ENCODE results near the gene FOXQ1. TPM values are rescaled to one million over a fixed set of nuclear protein-coding genes. Genes with fewer than 3 reads are reported as not detected.

Gene FOXQ1
- total RNA-seq, 2 donors from 2014 or later = 4.9 to 17.4 TPM

DNA sequence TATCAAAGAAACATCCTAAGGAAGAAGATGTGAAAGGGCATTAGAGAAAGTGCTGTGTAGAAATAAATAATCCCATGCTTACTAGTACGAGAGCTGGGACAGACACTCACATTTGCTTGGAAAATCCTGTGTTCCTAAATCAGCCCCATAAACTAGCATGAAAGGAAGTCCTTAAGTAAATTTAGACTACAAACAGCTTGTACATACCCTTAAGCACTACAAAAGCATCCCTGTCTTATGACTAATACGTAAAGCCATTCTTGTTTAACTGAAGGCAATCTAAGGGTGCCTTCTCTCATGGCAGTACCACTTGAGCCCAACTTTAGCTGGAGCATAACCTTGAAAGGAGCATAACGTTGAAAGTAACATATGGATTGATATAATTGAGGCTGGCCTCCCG lies 15.4 kb upstream of the FOXQ1 start:
- TF ChIP-seq CTCF (IDR thresholded peaks at IDR 0.05) (no peak), POLR2A (IDR thresholded peaks at IDR 0.05) (no peak)
- H3K36me3 ChIP-seq (replicated peaks in 1 of 2; ENCODE audit: insufficient read depth in 1 of 2, low read depth in 2 of 2) = no peaks in the 10 kb centered on the region
- peaks cover 0 to 1% (median 0%) of the 10 kb centered on the region in 3 donors for H3K9me3 ChIP-seq
- no peak for ATAC-seq
- DNase-seq = no peak
- intact Hi-C loops (cut with DNase I) = no loop called here
- 63 to 66% methylated on average over 4 of the region's 4 CpGs for WGBS, 2 donors
- H3K4me1 ChIP-seq = no peaks in the 10 kb centered on the region
- H3K4me3 ChIP-seq = no peak overlapping the region
- H3K27ac ChIP-seq = no peak overlapping the region
- H3K27me3 ChIP-seq = no peaks in the 10 kb centered on the region

- WGBS, 2 donors = 59 to 70% methylated on average over 4 of the region's 4 CpGs
- Histone ChIP-seq H3K27ac (no peak overlapping the region), H3K9me3 (peaks cover 0 to 4% (median 0%) of the 10 kb centered on the region in 3 donors), H3K36me3 (replicated peaks in 1 of 2; ENCODE audit: insufficient read depth in 1 of 2, low read depth in 2 of 2) (no peaks in the 10 kb centered on the region), H3K4me3 (no peak overlapping the region), H3K4me1 (no peaks in the 10 kb centered on the region), H3K27me3 (no peaks in the 10 kb centered on the region)
- DNase-seq (no peak), ATAC-seq (no peak)
- intact Hi-C loops (cut with DNase I) = no loop called here
- TF ChIP-seq CTCF (IDR thresholded peaks at IDR 0.05) (no peak), POLR2A (IDR thresholded peaks at IDR 0.05) (no peak)
Observed at GRCh38 chr6:1297746-1298145, 14.2 kb upstream of the FOXQ1 start.

DNA sequence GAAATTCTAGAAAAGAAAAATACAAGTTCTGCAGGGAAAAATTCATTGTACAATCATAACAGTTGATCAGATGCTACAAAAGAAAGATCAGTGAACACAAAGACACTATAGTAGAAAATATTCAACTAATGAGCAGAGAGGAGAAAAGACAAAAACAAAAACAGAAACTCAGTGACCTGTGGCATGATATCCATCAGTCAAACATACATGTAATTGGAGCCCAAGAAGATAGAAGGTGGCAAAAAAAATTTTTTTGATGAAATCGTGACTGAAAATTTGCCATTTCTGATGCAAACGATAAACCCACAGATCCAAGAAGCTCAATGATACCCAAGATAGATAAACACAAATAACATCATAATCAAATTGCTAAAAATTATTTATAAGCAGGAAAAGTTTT lies 13.1 kb upstream of the FOXQ1 start:
- Histone ChIP-seq H3K4me1 (no peaks in the 10 kb centered on the region), H3K9me3 (peaks cover 0 to 4% (median 0%) of the 10 kb centered on the region in 3 donors), H3K27me3 (no peaks in the 10 kb centered on the region), H3K27ac (no peak overlapping the region), H3K36me3 (replicated peaks in 1 of 2; ENCODE audit: insufficient read depth in 1 of 2, low read depth in 2 of 2) (no peaks in the 10 kb centered on the region), H3K4me3 (no peak overlapping the region)
- WGBS, 2 donors = 93 to 94% methylated on average over 2 of the region's 2 CpGs
- ATAC-seq = no peak
- intact Hi-C loops (cut with DNase I) = no loop called here
- DNase-seq = no peak
- TF ChIP-seq POLR2A (IDR thresholded peaks at IDR 0.05) (no peak), CTCF (IDR thresholded peaks at IDR 0.05) (no peak)

DNA sequence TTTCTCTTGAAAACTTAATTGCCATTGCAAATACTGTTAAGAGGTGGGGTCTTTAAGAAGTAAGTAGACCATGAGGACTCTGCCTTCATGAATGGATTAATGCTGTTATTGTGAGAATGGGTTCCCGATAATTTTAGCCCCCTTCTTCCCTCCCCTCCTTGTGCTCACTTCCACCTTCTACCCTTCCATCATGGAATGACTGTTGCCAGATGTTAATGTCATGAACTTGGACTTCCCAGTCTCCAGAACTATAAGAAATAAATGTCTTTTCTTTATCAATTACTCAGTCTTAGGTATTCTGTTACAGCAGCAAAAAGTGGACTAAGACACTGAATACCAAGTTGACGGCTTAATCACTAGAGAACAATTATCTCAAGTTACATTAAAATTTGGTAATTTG lies 5.8 kb upstream of the FOXQ1 start:
- Histone ChIP-seq H3K4me1 (peaks cover 8% of the 10 kb centered on the region), H3K9me3 (peaks cover 0 to 4% (median 0%) of the 10 kb centered on the region in 3 donors), H3K27ac (no peak overlapping the region), H3K4me3 (no peak overlapping the region), H3K36me3 (replicated peaks in 1 of 2; ENCODE audit: insufficient read depth in 1 of 2, low read depth in 2 of 2) (no peaks in the 10 kb centered on the region), H3K27me3 (no peaks in the 10 kb centered on the region)
- ATAC-seq = no peak
- DNase-seq = no peak
- TF ChIP-seq POLR2A (IDR thresholded peaks at IDR 0.05) = no peak
- TF ChIP-seq CTCF (IDR thresholded peaks at IDR 0.05) = no peak
- intact Hi-C loops (cut with DNase I) = no loop called here
- 79 to 86% methylated on average over 2 of the region's 2 CpGs for WGBS, 2 donors

DNA sequence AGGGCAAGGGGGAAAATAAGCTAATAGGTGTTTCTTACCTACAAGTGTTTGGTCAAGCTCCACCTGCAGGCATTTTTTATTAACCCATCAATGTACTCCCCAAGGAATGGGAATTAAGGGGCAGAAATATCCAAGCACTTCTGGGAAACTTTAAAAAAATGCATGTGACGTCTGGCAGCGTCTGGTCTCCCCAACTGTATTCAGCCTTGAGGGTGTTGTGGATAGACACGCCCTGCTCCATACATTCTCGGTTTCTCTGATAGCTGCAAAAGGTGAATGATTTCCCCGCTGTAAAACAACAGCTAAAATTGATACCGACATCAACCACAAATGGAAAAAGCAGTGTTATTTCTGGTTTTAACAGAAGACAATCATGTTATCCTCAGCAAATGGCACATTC lies 2.5 kb upstream of the FOXQ1 start:
- WGBS, 2 donors = 81 to 88% methylated on average over 6 of the region's 6 CpGs
- TF ChIP-seq CTCF (IDR thresholded peaks at IDR 0.05) = no peak
- no peak for TF ChIP-seq POLR2A (IDR thresholded peaks at IDR 0.05)
- DNase-seq = no peak
- Histone ChIP-seq H3K4me3 (no peak overlapping the region), H3K36me3 (replicated peaks in 1 of 2; ENCODE audit: insufficient read depth in 1 of 2, low read depth in 2 of 2) (no peaks in the 10 kb centered on the region), H3K27me3 (no peaks in the 10 kb centered on the region), H3K4me1 (peaks cover 34% of the 10 kb centered on the region), H3K9me3 (no peaks in the 10 kb centered on the region), H3K27ac (no peak overlapping the region)
- ATAC-seq = no peak
- intact Hi-C loops (cut with DNase I) = no loop called here
